HL-60 (cell line): ENCODE data around the gene HMGCL.

Source experiments
- GABPA ChIP-seq: IDR thresholded peaks from 2 replicates; pipeline ENCODE4 v1.6.1; 2012; ENCODE audit warnings: low read depth
- POLR2AphosphoS5 ChIP-seq: IDR thresholded peaks from 2 replicates; pipeline ENCODE4 v1.6.1; 2012; ENCODE audit warnings: low read depth
- TF ChIP-seq, protein P1 (sequence below): IDR thresholded peaks from one replicate; pipeline ENCODE4 v1.5.1; 2011; ENCODE audit warnings: low read length, control low read depth, inconsistent platforms; ENCODE audit not compliant: insufficient read depth
- TF ChIP-seq, protein P2 (sequence below): IDR thresholded peaks from 2 replicates; pipeline ENCODE4 v1.6.1; 2012; ENCODE audit warnings: low read depth; ENCODE audit not compliant: insufficient replicate concordance

DNA sequence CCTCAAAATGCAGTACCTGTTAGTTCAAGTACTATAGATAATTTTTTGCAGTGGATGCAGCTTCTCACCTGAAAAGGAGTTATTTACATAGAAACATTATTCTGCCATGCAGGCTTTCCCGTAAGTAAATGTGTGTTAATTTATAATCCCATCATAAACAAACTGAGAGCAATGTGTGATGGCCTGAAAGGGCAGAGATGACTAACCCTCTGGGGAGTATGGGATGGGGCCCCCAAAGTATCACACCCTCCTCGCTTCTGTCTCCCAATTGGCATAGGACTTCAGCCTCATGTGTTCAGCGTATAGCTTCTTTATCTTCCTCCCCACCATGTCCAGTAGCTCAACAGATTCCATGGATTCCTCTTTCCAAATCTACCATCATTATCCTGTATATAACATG is 7.6 kb downstream of the HMGCL start:
- TF ChIP-seq, protein P1, sequence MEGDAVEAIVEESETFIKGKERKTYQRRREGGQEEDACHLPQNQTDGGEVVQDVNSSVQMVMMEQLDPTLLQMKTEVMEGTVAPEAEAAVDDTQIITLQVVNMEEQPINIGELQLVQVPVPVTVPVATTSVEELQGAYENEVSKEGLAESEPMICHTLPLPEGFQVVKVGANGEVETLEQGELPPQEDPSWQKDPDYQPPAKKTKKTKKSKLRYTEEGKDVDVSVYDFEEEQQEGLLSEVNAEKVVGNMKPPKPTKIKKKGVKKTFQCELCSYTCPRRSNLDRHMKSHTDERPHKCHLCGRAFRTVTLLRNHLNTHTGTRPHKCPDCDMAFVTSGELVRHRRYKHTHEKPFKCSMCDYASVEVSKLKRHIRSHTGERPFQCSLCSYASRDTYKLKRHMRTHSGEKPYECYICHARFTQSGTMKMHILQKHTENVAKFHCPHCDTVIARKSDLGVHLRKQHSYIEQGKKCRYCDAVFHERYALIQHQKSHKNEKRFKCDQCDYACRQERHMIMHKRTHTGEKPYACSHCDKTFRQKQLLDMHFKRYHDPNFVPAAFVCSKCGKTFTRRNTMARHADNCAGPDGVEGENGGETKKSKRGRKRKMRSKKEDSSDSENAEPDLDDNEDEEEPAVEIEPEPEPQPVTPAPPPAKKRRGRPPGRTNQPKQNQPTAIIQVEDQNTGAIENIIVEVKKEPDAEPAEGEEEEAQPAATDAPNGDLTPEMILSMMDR: no peak
- TF ChIP-seq GABPA (no peak), POLR2AphosphoS5 (no peak)
- TF ChIP-seq, protein P2, sequence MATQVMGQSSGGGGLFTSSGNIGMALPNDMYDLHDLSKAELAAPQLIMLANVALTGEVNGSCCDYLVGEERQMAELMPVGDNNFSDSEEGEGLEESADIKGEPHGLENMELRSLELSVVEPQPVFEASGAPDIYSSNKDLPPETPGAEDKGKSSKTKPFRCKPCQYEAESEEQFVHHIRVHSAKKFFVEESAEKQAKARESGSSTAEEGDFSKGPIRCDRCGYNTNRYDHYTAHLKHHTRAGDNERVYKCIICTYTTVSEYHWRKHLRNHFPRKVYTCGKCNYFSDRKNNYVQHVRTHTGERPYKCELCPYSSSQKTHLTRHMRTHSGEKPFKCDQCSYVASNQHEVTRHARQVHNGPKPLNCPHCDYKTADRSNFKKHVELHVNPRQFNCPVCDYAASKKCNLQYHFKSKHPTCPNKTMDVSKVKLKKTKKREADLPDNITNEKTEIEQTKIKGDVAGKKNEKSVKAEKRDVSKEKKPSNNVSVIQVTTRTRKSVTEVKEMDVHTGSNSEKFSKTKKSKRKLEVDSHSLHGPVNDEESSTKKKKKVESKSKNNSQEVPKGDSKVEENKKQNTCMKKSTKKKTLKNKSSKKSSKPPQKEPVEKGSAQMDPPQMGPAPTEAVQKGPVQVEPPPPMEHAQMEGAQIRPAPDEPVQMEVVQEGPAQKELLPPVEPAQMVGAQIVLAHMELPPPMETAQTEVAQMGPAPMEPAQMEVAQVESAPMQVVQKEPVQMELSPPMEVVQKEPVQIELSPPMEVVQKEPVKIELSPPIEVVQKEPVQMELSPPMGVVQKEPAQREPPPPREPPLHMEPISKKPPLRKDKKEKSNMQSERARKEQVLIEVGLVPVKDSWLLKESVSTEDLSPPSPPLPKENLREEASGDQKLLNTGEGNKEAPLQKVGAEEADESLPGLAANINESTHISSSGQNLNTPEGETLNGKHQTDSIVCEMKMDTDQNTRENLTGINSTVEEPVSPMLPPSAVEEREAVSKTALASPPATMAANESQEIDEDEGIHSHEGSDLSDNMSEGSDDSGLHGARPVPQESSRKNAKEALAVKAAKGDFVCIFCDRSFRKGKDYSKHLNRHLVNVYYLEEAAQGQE: no peak
